Endothelial cell of umbilical vein (primary cell): ENCODE data around the gene RPL22L1.
"Not testable (repeated sequence)": the region's sequence is repeated elsewhere in the genome, so short reads cannot be mapped to it uniquely, and the experiment has no call there.

Experiments
- CTCF ChIP-seq, 2 donors: IDR thresholded peaks; 1 replicate in 1 of 2; 2 replicates in 1 of 2; pipeline ENCODE4 v1.5.1; 2011; ENCODE audit warnings: low read length in 2 of 2, mild to moderate bottlenecking in 2 of 2, moderate library complexity in 2 of 2, control low read depth in 1 of 2, inconsistent platforms in 1 of 2, low read depth in 1 of 2; ENCODE audit not compliant: insufficient read depth in 1 of 2; ENCODE audit errors: extremely low read depth in 1 of 2
- JUN ChIP-seq: IDR thresholded peaks from 2 replicates; pipeline ENCODE4 v1.6.1; 2011; ENCODE audit warnings: borderline replicate concordance, low read depth; ENCODE audit not compliant: insufficient read length, insufficient read depth
- MAX ChIP-seq: IDR thresholded peaks from 2 replicates; pipeline ENCODE4 v1.6.1; 2011; ENCODE audit not compliant: insufficient read depth, insufficient read length
- POLR2A ChIP-seq: IDR thresholded peaks from 2 replicates; pipeline ENCODE4 v1.6.1; 2012; ENCODE audit warnings: low read depth, mild to moderate bottlenecking, control low read depth, low read length
- POLR2AphosphoS5 ChIP-seq: IDR thresholded peaks from 2 replicates; pipeline ENCODE4 v1.6.1; 2012; ENCODE audit warnings: low read depth, mild to moderate bottlenecking, control low read depth, low read length, moderate library complexity; ENCODE audit not compliant: insufficient read depth

- not testable (repeated sequence) for TF ChIP-seq POLR2AphosphoS5; MAX; CTCF (IDR thresholded peaks at IDR 0.05; ENCODE audit: extremely low read depth in 1 of 2, insufficient read depth in 1 of 2, low read depth in 1 of 2, low read length in 2 of 2); POLR2A; JUN
Measured at GRCh38 chr3:170884109-170884930, 14.3 kb upstream of the RPL22L1 start.
